Hepatocyte (in vitro differentiated cells): ENCODE measurements around the gene CDK9. TPM values are rescaled to one million over a fixed set of nuclear protein-coding genes. Genes with fewer than 3 reads are reported as not detected.

ENCODE experiments used
- DNase-seq: peaks from one replicate; pipeline ENCODE4 v3.0.0-alpha.2; 2016; ENCODE audit warnings: low spot score
- H2AFZ ChIP-seq: fragments of 200-600 bp; sonication (generic); 2 replicates; pipeline ENCODE4 v1.6.0; 2016; ENCODE audit warnings: antibody characterized with exemption, mild to moderate bottlenecking
- H3K27ac ChIP-seq: fragments of 200-600 bp; sonication (generic); 2 replicates; pipeline ENCODE4 v1.5.1; 2016; ENCODE audit warnings: mild to moderate bottlenecking
- H3K27me3 ChIP-seq: fragments of 200-600 bp; sonication (generic); 2 replicates; pipeline ENCODE4 v1.6.1; 2016
- H3K36me3 ChIP-seq: fragments of 200-600 bp; sonication (generic); replicated peaks from 2 replicates; pipeline ENCODE4 v1.5.1; 2016; ENCODE audit warnings: low read depth; ENCODE audit not compliant: insufficient read depth
- H3K4me1 ChIP-seq: fragments of 200-600 bp; sonication (generic); 2 replicates; pipeline ENCODE4 v1.5.1; 2016; ENCODE audit warnings: mild to moderate bottlenecking, moderate library complexity; ENCODE audit not compliant: insufficient read depth
- H3K4me2 ChIP-seq: fragments of 200-600 bp; sonication (generic); 2 replicates; pipeline ENCODE4 v1.6.0; 2016
- H3K4me3 ChIP-seq: fragments of 200-600 bp; sonication (generic); 2 replicates; pipeline ENCODE4 v1.5.1; 2016; ENCODE audit warnings: mild to moderate bottlenecking
- H3K79me2 ChIP-seq: fragments of 200-600 bp; sonication (generic); 2 replicates; pipeline ENCODE4 v1.6.0; 2017; ENCODE audit warnings: mild to moderate bottlenecking
- H3K9me2 ChIP-seq: fragments of 200-600 bp; sonication (generic); replicated peaks from 2 replicates; pipeline ENCODE4 v1.6.0; 2017; ENCODE audit warnings: mild to moderate bottlenecking; ENCODE audit not compliant: insufficient read depth
- H3K9me3 ChIP-seq: fragments of 200-600 bp; sonication (generic); 2 replicates; pipeline ENCODE4 v1.5.1; 2016; ENCODE audit warnings: low read depth, mild to moderate bottlenecking
- H4K20me1 ChIP-seq: fragments of 200-600 bp; sonication (generic); 2 replicates; pipeline ENCODE4 v1.6.0; 2016; ENCODE audit warnings: mild to moderate bottlenecking; ENCODE audit not compliant: insufficient read depth, poor library complexity, severe bottlenecking
- CTCF ChIP-seq: fragments of 200-600 bp; sonication (generic); IDR thresholded peaks from 2 replicates; pipeline ENCODE4 v1.5.1; 2016; ENCODE audit warnings: antibody characterized with exemption, mild to moderate bottlenecking; ENCODE audit not compliant: poor library complexity
- EZH2 ChIP-seq: fragments of 200-600 bp; sonication (generic); IDR thresholded peaks from 2 replicates; pipeline ENCODE4 v1.6.1; 2016; ENCODE audit warnings: antibody characterized with exemption, mild to moderate bottlenecking, borderline replicate concordance
- EZH2phosphoT487 ChIP-seq: fragments of 200-600 bp; sonication (generic); IDR thresholded peaks from one replicate; pipeline ENCODE4 v1.6.1; 2018; ENCODE audit warnings: antibody characterized with exemption, mild to moderate bottlenecking, low read depth, moderate library complexity; ENCODE audit not compliant: unreplicated experiment, severe bottlenecking
- WGBS: methylation state at CpG from one replicate; pipeline ENCODE4 v1.1.6; 2016; ENCODE audit warnings: low lambda C conversion rate; ENCODE audit errors: missing lambda C conversion rate; 5-methylcytosine and 5-hydroxymethylcytosine counted together
- polyA plus RNA-seq: library from polyadenylated mRNA; unstranded; fragments of >200 nt; fragmentation: Nextera tagmentation; extraction: Ambion mirVana; gene quantifications from 2 replicates; pipeline ENCODE4 v1.2.1, GENCODE V29; 2016
- total RNA-seq: library from RNA; depleted of rRNA; stranded (reverse); fragments of >200 nt; gene quantifications from 2 replicates; pipeline ENCODE4 v1.2.3, GENCODE V29; 2014

CDK9 gene
- total and polyA plus RNA-seq, 2 experiments from 2014 or later: 84.6 to 91.4 TPM

GRCh38 chr9:127829205-127829906 is 43.5 kb downstream of the CDK9 start:
- TF ChIP-seq CTCF: no peak
- no peak for DNase-seq
- Histone ChIP-seq H4K20me1 (no peaks in the 10 kb centered on the region), H3K4me3 (no peak overlapping the region), H3K4me1 (peaks cover 9% of the 10 kb centered on the region), H3K27ac (peak overlapping the region; percentile 43), H3K9me3 (no peaks in the 10 kb centered on the region), H2AFZ (no peak overlapping the region), H3K27me3 (no peaks in the 10 kb centered on the region), H3K4me2 (no peak overlapping the region), H3K36me3 (no peaks in the 10 kb centered on the region), H3K9me2 (no peaks in the 10 kb centered on the region), H3K79me2 (no peaks in the 10 kb centered on the region)
- 89% methylated on average over 6 of the region's 6 CpGs for WGBS

- Histone ChIP-seq H3K4me2 (no peak overlapping the region), H3K36me3 (no peaks in the 10 kb centered on the region), H3K4me1 (peaks cover 15% of the 10 kb centered on the region), H3K27me3 (no peaks in the 10 kb centered on the region), H4K20me1 (no peaks in the 10 kb centered on the region), H2AFZ (no peak overlapping the region), H3K79me2 (no peaks in the 10 kb centered on the region), H3K9me2 (no peaks in the 10 kb centered on the region), H3K27ac (no peak overlapping the region), H3K4me3 (no peak overlapping the region), H3K9me3 (no peaks in the 10 kb centered on the region)
- no peak for DNase-seq
- WGBS: 88% methylated on average over 7 of the region's 7 CpGs
- TF ChIP-seq CTCF (no peak), EZH2 (no peak), EZH2phosphoT487 (no peak)
Observed at GRCh38 chr9:127832248-127832647, 46.4 kb downstream of the CDK9 start.

GRCh38 chr9:127833555-127833954 is 47.7 kb downstream of the CDK9 start:
- Histone ChIP-seq H3K4me1 (peaks cover 18% of the 10 kb centered on the region), H3K4me3 (no peak overlapping the region), H3K9me2 (no peaks in the 10 kb centered on the region), H3K27me3 (no peaks in the 10 kb centered on the region), H3K79me2 (no peaks in the 10 kb centered on the region), H3K9me3 (no peaks in the 10 kb centered on the region), H3K4me2 (no peak overlapping the region), H3K36me3 (no peaks in the 10 kb centered on the region), H2AFZ (no peak overlapping the region), H3K27ac (peak overlapping the region; percentile 27), H4K20me1 (no peaks in the 10 kb centered on the region)
- WGBS: 79% methylated on average over 1 of the region's 1 CpG
- TF ChIP-seq CTCF (no peak), EZH2 (no peak), EZH2phosphoT487 (no peak)
- no peak for DNase-seq
